ENCODE results near the gene SHH.

- TF ChIP-seq EZH2 (IDR thresholded peaks at IDR 0.05; ENCODE audit: low read length) (no peak), CTCF (optimal IDR thresholded peaks at IDR 0.05 in 1 of 3, IDR thresholded peaks at IDR 0.05 in 1 of 3, conservative IDR thresholded peaks at IDR 0.05 in 1 of 3; ENCODE audit: extremely low read depth in 1 of 3, insufficient read depth in 2 of 3, low read length in 3 of 3) (no peak)
Observed at GRCh38 chr7:155807789-155808548, 4.3 kb downstream of the SHH start.
